Smooth muscle cell (in vitro differentiated cells): ENCODE results near the gene PDK2. TPM values are rescaled to one million over a fixed set of nuclear protein-coding genes. Genes with fewer than 3 reads are reported as not detected.

ENCODE experiments used
- DNase-seq: peaks from one replicate; lab custom pipeline; 2025; ENCODE audit not compliant: unreplicated experiment; lab: John Stamatoyannopoulos, UW
- H2AFZ ChIP-seq: fragments of 200-600 bp; sonication (generic); 2 replicates; pipeline ENCODE4 v1.6.0; 2016; ENCODE audit warnings: antibody characterized with exemption, low read depth, mild to moderate bottlenecking
- H3F3A ChIP-seq: fragments of 200-600 bp; sonication (generic); 2 replicates; pipeline ENCODE4 v1.6.0; 2017; ENCODE audit warnings: antibody characterized with exemption, low read depth
- H3K27ac ChIP-seq: fragments of 200-600 bp; sonication (generic); 2 replicates; pipeline ENCODE4 v1.5.1; 2016; ENCODE audit warnings: low read depth, mild to moderate bottlenecking
- H3K27me3 ChIP-seq: fragments of 200-600 bp; sonication (generic); 2 replicates; pipeline ENCODE4 v1.6.1; 2016; ENCODE audit warnings: low read depth, mild to moderate bottlenecking
- H3K36me3 ChIP-seq: fragments of 200-600 bp; sonication (generic); 2 replicates; pipeline ENCODE4 v1.5.1; 2016; ENCODE audit warnings: low read depth
- H3K4me1 ChIP-seq: fragments of 200-600 bp; sonication (generic); 2 replicates; pipeline ENCODE4 v1.5.1; 2016; ENCODE audit warnings: low read depth
- H3K4me2 ChIP-seq: fragments of 200-600 bp; sonication (generic); 2 replicates; pipeline ENCODE4 v1.6.0; 2016; ENCODE audit warnings: mild to moderate bottlenecking
- H3K4me3 ChIP-seq: fragments of 200-600 bp; sonication (generic); 2 replicates; pipeline ENCODE4 v1.5.1; 2016; ENCODE audit warnings: mild to moderate bottlenecking
- H3K79me2 ChIP-seq: fragments of 200-600 bp; sonication (generic); 2 replicates; pipeline ENCODE4 v1.6.0; 2016; ENCODE audit warnings: low read depth, mild to moderate bottlenecking
- H3K9ac ChIP-seq: fragments of 200-600 bp; sonication (generic); 2 replicates; pipeline ENCODE4 v1.6.0; 2016; ENCODE audit warnings: low read depth
- H3K9me3 ChIP-seq: fragments of 200-600 bp; sonication (generic); replicated peaks from 2 replicates; pipeline ENCODE4 v1.5.1; 2016; ENCODE audit warnings: low read depth
- H4K20me1 ChIP-seq: fragments of 200-600 bp; sonication (generic); 2 replicates; pipeline ENCODE4 v1.6.0; 2016; ENCODE audit warnings: low read depth
- CTCF ChIP-seq: fragments of 200-600 bp; sonication (generic); IDR thresholded peaks from 2 replicates; pipeline ENCODE4 v1.5.1; 2017; ENCODE audit warnings: borderline replicate concordance, mild to moderate bottlenecking, antibody characterized with exemption; ENCODE audit not compliant: insufficient read depth, poor library complexity, severe bottlenecking
- WGBS: methylation state at CpG from one replicate; pipeline ENCODE4 v1.1.7; 2016; ENCODE audit warnings: low lambda C conversion rate; 5-methylcytosine and 5-hydroxymethylcytosine counted together
- polyA plus RNA-seq: library from polyadenylated mRNA; unstranded; fragments of >200 nt; fragmentation: Nextera tagmentation; extraction: Ambion mirVana; gene quantifications from 2 replicates; pipeline ENCODE4 v1.2.1, GENCODE V29; 2016
- total RNA-seq: library from RNA; depleted of rRNA; stranded (reverse); fragments of >200 nt; gene quantifications from 2 replicates; pipeline ENCODE4 v1.2.3, GENCODE V29; 2014

Gene PDK2
- total RNA-seq = 21.7 and 28.2 TPM in 2 replicates
- polyA plus RNA-seq = 34.3 and 36.5 TPM in 2 replicates

DNA sequence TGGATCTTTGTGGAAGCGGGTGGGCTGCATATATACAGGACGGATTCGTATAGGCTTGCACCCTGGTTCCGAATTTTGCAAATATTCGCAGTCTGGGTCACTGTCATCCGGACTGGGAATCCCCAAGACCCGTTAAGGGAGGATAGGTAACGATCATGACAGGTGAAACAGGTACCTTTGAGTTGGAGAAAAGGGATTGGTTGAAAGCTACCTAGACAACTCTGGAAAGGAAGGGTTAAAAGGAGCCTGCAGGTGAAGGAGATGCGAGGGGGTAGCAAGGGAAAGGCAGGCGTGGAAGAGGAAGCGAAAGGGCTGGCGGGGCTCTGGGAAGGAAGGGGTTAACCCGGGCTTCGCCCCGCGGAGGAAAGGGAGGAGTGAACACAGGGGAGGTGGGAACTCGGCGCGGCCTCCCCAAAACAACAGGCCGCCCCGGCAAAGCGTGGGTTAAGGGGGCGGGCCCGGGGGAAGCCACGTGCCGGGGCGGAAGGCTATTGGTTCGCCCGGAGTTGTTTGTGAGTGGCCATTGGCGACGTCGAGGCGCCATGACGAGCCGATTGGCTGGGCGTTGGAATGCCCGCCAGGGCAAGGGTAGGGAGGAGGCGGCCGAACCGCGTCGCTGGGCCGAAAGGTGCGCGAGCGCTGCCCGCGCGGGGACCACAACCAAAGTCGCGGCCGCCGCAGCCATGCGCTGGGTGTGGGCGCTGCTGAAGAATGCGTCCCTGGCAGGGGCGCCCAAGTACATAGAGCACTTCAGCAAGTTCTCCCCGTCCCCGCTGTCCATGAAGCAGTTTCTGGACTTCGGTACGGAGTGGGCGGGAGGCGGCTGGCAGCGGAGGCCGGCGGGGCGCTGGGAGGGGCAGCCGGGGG is at the start of gene PDK2:
PDK2 (plus strand) TSS at position 599 of the 867 bp plus-strand sequence; CDS start at position 684, 85 bp downstream.
- no peaks in the 10 kb centered on the region for H3K36me3 ChIP-seq
- peaks cover 10% of the 10 kb centered on the region for H3K4me1 ChIP-seq
- H3K9me3 ChIP-seq = no peaks in the 10 kb centered on the region
- peak; percentile 87 for DNase-seq
- peak within 1 kb of the TSS; percentile 75 for H2AFZ ChIP-seq
- no peak for TF ChIP-seq CTCF
- peak within 1 kb of the TSS; percentile 97 for H3K4me2 ChIP-seq
- no peaks in the 10 kb centered on the region for H4K20me1 ChIP-seq
- 2% methylated on average over 55 of the region's 68 CpGs for WGBS
- no peaks in the 10 kb centered on the region for H3K27me3 ChIP-seq
- peak within 1 kb of the TSS; percentile 84 for H3K9ac ChIP-seq
- H3K4me3 ChIP-seq = peak within 1 kb of the TSS; percentile 90
- peak within 1 kb of the TSS; percentile 18 for H3K27ac ChIP-seq
- peaks cover 3% of the 10 kb centered on the region for H3F3A ChIP-seq
- H3K79me2 ChIP-seq = peaks cover 8% of the 10 kb centered on the region

- Histone ChIP-seq H3K9ac (no peak overlapping the region), H3K9me3 (no peaks in the 10 kb centered on the region), H3F3A (no peaks in the 10 kb centered on the region), H4K20me1 (no peaks in the 10 kb centered on the region), H3K27ac (no peak overlapping the region), H3K4me2 (no peak overlapping the region), H3K36me3 (no peaks in the 10 kb centered on the region), H3K4me3 (no peak overlapping the region), H2AFZ (no peak overlapping the region), H3K79me2 (no peaks in the 10 kb centered on the region), H3K27me3 (no peaks in the 10 kb centered on the region), H3K4me1 (peaks cover 9% of the 10 kb centered on the region)
- no peak for TF ChIP-seq CTCF
- DNase-seq = no peak
- 80% methylated on average over 2 of the region's 2 CpGs for whole genome bisulfite sequencing
These were observed 49.0 kb upstream of the PDK2 start for GRCh38 chr17:50046179-50046578.

GRCh38 chr17:50046667-50047066 is 48.5 kb upstream of the PDK2 start:
- Histone ChIP-seq H3K36me3 (no peaks in the 10 kb centered on the region), H3F3A (no peaks in the 10 kb centered on the region), H3K79me2 (no peaks in the 10 kb centered on the region), H3K9me3 (no peaks in the 10 kb centered on the region), H4K20me1 (no peaks in the 10 kb centered on the region), H3K4me2 (no peak overlapping the region), H3K4me1 (peaks cover 12% of the 10 kb centered on the region), H3K27me3 (no peaks in the 10 kb centered on the region), H3K9ac (no peak overlapping the region), H3K27ac (no peak overlapping the region), H3K4me3 (no peak overlapping the region), H2AFZ (no peak overlapping the region)
- no peak for DNase-seq
- no peak for TF ChIP-seq CTCF
- 91% methylated on average over 6 of the region's 6 CpGs for WGBS
